ENCODE data around the gene CEP95. TPM values are rescaled to one million over a fixed set of nuclear protein-coding genes. Genes with fewer than 3 reads are reported as not detected.
A peak's percentile ranks its signal among the peaks of the same experiment; 100 is the strongest.

Gene CEP95
- total and polyA plus RNA-seq, 2 of the 13 experiments (the other 11 are each of a cell fraction or from before 2014, with no cell fraction given) = 65.9 to 68.8 TPM

DNA sequence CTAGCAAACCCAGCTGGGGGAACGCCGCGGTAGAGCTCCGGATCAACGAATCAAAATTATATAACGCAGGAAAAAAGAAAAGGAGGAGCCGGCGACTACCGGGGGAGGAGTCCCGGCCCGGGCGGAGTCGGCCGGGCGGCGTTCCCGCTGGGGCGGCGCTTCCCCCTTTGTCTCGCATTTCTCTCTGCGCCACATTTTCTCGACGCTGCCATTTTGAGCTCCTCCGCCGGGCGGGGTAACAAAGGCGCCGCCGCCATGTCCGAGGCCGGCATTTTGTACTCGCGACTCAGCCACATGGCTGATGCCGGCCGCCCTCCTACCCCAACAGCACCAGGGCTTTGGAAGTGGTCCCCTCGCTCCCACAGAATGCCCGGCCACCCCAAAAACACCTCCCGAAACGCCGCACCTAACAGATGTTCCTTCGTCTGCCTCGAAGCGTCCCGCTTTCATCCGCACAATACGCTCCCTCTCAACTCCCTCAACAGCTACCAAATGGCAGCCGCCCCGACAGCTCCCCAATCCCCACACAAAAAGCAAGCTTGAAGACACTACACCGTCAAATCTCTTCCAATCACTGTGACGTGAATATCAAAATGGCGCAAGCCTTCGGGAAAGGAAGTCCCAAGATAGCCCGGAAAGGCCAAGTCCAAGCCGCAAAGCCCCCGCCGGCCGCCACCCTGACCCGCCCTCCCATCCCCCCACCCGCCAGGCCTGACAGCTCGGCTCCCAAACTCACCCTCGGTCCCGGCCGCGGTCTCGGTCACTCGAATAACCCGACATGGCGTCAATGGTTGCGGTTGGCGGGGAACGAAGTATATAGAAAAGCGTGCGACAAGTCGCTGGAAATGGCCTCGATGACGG is 1.2 kb upstream of the CEP95 start (continued):
- TF ChIP-seq, protein P1, sequence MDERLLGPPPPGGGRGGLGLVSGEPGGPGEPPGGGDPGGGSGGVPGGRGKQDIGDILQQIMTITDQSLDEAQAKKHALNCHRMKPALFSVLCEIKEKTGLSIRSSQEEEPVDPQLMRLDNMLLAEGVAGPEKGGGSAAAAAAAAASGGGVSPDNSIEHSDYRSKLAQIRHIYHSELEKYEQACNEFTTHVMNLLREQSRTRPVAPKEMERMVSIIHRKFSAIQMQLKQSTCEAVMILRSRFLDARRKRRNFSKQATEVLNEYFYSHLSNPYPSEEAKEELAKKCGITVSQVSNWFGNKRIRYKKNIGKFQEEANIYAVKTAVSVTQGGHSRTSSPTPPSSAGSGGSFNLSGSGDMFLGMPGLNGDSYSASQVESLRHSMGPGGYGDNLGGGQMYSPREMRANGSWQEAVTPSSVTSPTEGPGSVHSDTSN (CRISPR knock-in tag; IDR thresholded peaks at IDR 0.05) = 0 out of 2 replicates have a peak, but pooled peaks have one; percentile 4
- TF ChIP-seq RBM39 (IDR thresholded peaks at IDR 0.05; ENCODE audit: low read depth, low read length, poor library complexity, severe bottlenecking) (peak; percentile 81), ZNF337 (CRISPR knock-in tag; IDR thresholded peaks at IDR 0.05; ENCODE audit: borderline replicate concordance, low read depth) (no peak), ZFP36 (IDR thresholded peaks at IDR 0.05; ENCODE audit: borderline replicate concordance, low read depth, low read length, partially characterized antibody) (no peak), TBX3 (IDR thresholded peaks at IDR 0.05; ENCODE audit: borderline replicate concordance) (no peak), MED8 (CRISPR knock-in tag; IDR thresholded peaks at IDR 0.05; ENCODE audit: insufficient replicate concordance) (no peak), ZSCAN12 (CRISPR knock-in tag; IDR thresholded peaks at IDR 0.05) (no peak), HNRNPL (IDR thresholded peaks at IDR 0.05; ENCODE audit: low read depth, low read length) (peak; percentile 75), SRSF4 (IDR thresholded peaks at IDR 0.05; ENCODE audit: low read depth, low read length, poor library complexity, severe bottlenecking) (no peak), ZMYM2 (CRISPR knock-in tag; IDR thresholded peaks at IDR 0.05) (no peak), CBX1 (IDR thresholded peaks at IDR 0.05; ENCODE audit: low read depth) (no peak), KLF13 (CRISPR knock-in tag; IDR thresholded peaks at IDR 0.05) (no peak), TGIF2 (CRISPR knock-in tag; IDR thresholded peaks at IDR 0.05) (peak; percentile 81; the same call in 1 of the 2 replicates), ZNF556 (CRISPR knock-in tag; IDR thresholded peaks at IDR 0.05; ENCODE audit: borderline replicate concordance) (peak; percentile 32; the same call in 1 of the 2 replicates), ZNF747 (CRISPR knock-in tag; IDR thresholded peaks at IDR 0.05; ENCODE audit: borderline replicate concordance) (peak; percentile 84), SP2 (CRISPR knock-in tag; IDR thresholded peaks at IDR 0.05) (peak; percentile 40; the same call in 1 of the 2 replicates), PAF1 (CRISPR knock-in tag; IDR thresholded peaks at IDR 0.05) (no peak; the same call in 1 of the 2 replicates)
- TF ChIP-seq, protein P2, sequence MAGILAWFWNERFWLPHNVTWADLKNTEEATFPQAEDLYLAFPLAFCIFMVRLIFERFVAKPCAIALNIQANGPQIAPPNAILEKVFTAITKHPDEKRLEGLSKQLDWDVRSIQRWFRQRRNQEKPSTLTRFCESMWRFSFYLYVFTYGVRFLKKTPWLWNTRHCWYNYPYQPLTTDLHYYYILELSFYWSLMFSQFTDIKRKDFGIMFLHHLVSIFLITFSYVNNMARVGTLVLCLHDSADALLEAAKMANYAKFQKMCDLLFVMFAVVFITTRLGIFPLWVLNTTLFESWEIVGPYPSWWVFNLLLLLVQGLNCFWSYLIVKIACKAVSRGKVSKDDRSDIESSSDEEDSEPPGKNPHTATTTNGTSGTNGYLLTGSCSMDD (CRISPR knock-in tag; IDR thresholded peaks at IDR 0.05) = no peak
- TF ChIP-seq, protein P3, sequence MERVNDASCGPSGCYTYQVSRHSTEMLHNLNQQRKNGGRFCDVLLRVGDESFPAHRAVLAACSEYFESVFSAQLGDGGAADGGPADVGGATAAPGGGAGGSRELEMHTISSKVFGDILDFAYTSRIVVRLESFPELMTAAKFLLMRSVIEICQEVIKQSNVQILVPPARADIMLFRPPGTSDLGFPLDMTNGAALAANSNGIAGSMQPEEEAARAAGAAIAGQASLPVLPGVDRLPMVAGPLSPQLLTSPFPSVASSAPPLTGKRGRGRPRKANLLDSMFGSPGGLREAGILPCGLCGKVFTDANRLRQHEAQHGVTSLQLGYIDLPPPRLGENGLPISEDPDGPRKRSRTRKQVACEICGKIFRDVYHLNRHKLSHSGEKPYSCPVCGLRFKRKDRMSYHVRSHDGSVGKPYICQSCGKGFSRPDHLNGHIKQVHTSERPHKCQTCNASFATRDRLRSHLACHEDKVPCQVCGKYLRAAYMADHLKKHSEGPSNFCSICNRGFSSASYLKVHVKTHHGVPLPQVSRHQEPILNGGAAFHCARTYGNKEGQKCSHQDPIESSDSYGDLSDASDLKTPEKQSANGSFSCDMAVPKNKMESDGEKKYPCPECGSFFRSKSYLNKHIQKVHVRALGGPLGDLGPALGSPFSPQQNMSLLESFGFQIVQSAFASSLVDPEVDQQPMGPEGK (CRISPR knock-in tag; IDR thresholded peaks at IDR 0.05) = no peak; the same call in 1 of the 2 replicates
- TF ChIP-seq, protein P4, sequence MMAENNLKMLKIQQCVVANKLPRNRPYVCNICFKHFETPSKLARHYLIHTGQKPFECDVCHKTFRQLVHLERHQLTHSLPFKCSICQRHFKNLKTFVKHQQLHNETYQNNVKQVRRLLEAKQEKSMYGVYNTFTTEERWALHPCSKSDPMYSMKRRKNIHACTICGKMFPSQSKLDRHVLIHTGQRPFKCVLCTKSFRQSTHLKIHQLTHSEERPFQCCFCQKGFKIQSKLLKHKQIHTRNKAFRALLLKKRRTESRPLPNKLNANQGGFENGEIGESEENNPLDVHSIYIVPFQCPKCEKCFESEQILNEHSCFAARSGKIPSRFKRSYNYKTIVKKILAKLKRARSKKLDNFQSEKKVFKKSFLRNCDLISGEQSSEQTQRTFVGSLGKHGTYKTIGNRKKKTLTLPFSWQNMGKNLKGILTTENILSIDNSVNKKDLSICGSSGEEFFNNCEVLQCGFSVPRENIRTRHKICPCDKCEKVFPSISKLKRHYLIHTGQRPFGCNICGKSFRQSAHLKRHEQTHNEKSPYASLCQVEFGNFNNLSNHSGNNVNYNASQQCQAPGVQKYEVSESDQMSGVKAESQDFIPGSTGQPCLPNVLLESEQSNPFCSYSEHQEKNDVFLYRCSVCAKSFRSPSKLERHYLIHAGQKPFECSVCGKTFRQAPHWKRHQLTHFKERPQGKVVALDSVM (CRISPR knock-in tag; IDR thresholded peaks at IDR 0.05) = no peak
- TF ChIP-seq, protein P5, sequence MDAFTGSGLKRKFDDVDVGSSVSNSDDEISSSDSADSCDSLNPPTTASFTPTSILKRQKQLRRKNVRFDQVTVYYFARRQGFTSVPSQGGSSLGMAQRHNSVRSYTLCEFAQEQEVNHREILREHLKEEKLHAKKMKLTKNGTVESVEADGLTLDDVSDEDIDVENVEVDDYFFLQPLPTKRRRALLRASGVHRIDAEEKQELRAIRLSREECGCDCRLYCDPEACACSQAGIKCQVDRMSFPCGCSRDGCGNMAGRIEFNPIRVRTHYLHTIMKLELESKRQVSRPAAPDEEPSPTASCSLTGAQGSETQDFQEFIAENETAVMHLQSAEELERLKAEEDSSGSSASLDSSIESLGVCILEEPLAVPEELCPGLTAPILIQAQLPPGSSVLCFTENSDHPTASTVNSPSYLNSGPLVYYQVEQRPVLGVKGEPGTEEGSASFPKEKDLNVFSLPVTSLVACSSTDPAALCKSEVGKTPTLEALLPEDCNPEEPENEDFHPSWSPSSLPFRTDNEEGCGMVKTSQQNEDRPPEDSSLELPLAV (CRISPR knock-in tag; conservative IDR thresholded peaks at IDR 0.05; ENCODE audit: low read depth) = 0 out of 2 replicates have a peak, but pooled peaks have one; percentile 74

Measured in HepG2 (cell line).